GM12801 (cell line): ENCODE measurements around the gene ARHGAP21.

ENCODE experiments used
- TF ChIP-seq, protein P1 (sequence below): IDR thresholded peaks from one replicate; pipeline ENCODE4 v1.5.1; 2011; ENCODE audit warnings: control low read depth; ENCODE audit not compliant: insufficient read length; ENCODE audit errors: extremely low read depth

ARHGAP21 gene

DNA sequence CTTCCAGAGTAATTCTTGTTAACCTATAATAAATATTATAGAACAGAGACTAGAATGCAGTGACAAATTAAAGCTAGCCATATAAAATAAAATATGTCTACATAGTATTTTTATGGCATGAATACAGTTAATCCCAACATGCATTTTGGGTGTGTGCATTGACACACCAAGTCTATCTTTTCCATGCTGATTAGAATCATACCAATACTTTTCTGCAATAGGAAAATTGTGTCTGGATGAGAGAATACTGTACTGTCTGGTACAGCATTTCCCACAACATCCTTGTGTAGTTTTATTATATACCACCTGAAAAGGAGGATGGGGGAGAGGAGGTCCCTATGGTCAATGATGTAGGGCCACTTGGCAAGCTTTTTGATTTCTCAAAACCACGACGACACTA lies 100.3 kb downstream of the ARHGAP21 start:
- TF ChIP-seq, protein P1, sequence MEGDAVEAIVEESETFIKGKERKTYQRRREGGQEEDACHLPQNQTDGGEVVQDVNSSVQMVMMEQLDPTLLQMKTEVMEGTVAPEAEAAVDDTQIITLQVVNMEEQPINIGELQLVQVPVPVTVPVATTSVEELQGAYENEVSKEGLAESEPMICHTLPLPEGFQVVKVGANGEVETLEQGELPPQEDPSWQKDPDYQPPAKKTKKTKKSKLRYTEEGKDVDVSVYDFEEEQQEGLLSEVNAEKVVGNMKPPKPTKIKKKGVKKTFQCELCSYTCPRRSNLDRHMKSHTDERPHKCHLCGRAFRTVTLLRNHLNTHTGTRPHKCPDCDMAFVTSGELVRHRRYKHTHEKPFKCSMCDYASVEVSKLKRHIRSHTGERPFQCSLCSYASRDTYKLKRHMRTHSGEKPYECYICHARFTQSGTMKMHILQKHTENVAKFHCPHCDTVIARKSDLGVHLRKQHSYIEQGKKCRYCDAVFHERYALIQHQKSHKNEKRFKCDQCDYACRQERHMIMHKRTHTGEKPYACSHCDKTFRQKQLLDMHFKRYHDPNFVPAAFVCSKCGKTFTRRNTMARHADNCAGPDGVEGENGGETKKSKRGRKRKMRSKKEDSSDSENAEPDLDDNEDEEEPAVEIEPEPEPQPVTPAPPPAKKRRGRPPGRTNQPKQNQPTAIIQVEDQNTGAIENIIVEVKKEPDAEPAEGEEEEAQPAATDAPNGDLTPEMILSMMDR: no peak

DNA sequence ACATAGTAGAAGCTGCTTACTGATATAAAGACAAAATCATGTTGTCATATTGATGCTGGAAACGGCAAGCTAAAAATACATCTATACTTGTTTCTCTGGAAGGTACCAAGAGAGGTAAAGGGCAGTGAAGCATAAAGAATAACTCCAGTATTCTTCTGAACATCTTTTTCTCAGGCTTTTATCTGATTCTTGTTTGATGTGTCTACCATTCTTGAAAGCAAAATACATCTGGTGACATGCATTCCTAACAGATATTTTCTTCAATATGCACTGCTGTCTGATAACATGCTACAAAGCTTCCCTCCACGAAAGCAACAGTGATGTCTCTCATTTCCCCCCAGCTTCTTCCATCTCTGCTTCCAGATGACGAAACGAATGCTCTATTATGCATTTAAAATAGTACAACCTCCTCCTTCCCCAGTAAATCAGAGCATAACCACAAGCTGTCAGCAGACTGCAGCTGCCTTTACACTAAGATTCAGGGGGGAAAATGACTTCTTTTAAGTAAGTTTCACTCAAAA lies 100.8 kb downstream of the ARHGAP21 start:
- TF ChIP-seq, protein P1: no peak

DNA sequence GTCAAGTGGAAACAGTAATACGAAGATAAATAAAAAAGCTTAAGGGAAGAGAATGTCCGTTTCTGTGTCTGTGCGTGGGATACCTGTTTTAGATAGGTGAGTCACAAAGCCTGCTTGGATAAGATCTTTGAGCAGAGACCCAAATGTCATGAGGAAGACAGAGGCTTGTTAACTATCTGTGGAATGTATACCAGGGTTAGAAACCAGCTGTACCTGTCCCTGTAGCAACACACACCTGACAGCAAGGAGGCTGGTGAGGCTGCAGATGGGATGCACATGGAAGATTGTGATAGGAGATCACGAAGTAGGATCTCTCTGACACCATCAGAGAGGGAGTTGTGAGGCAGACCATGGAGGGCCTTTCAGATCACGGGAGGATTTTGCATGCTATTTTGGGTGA lies 105.3 kb downstream of the ARHGAP21 start:
- TF ChIP-seq, protein P1: no peak

DNA sequence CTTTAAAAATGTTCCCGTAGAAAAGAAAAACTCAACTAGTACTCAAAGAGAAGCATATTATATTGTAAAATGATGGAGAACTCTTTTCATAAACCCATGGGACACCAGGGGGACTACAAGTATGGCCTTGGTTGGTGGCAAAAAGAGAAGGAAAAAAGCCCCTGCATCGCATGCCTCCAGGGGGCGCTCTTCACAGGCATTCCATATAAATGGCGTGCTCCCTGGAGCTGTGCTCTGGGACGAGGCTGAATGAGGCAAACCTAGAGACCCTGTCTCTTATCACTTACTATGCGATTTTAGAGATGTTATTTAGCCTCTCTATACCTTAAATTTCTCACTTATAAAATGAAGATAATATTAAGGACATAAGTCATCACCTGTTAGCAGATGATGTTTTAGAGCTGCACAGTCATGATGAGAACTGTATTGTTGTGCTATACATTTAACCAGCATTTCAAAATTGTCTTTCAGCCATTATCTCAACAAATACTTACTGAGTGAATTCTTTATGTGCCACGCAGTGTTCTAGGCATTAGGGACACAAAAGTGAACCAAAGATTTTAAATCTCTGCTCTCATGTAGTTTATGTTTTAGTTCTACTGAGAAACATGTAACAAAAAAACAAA lies 105.8 kb downstream of the ARHGAP21 start:
- TF ChIP-seq, protein P1: no peak

DNA sequence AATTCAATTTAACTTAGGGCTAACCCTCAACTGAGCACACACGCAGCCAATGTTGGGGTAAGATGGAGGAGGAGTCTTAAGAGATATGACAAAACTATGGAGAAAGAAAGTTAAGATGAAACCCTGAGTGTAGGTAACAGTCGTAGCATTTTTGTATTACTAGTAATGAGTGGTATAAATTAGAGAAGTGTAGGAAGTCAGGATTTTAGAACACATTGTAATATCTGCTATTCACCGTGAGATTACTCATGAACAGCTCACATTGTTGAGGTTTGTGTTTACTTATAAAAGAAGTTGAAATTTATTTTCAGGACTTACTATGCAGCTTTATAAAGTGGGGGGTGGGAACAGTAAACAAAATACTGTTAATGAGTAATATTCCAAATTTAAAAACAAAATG lies 107.2 kb downstream of the ARHGAP21 start:
- TF ChIP-seq, protein P1: no peak

DNA sequence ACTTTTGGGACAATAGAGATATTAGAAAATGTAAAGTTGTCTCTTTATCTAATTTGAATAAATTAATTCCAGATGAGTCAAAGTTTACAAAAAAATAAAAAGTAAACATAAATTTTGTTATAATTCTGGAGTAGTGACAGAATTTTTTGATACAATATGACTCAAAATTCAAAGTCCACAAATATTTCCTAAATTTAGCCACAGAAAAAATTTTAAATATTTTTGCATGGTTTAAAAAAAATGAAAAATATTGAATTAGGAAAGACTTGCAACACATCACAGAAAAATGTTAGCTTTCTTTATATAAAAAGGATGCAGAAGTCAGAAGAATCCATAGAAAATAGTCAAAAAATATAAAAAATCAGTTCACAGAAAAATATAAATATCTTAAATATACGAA lies 117.7 kb downstream of the ARHGAP21 start:
- TF ChIP-seq, protein P1: no peak

DNA sequence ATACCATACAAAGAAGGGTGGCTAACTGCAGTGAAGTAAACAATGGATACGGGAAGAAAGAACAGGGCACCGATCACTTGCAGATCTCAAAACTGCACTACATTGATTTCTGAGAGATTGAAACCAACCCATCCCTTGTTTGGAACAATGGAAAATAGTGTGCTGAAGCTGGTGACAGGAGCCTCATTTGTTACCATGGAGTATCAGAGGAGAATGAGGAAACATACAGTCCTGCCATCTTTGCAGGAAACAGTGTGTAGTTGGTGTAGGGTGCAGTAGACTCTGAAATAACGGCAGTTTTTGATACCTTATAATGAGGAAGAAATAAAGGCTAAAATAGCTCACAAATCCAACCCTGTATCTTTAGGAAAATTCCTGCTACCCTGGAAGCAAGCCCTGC lies 118.5 kb downstream of the ARHGAP21 start:
- TF ChIP-seq, protein P1: no peak

DNA sequence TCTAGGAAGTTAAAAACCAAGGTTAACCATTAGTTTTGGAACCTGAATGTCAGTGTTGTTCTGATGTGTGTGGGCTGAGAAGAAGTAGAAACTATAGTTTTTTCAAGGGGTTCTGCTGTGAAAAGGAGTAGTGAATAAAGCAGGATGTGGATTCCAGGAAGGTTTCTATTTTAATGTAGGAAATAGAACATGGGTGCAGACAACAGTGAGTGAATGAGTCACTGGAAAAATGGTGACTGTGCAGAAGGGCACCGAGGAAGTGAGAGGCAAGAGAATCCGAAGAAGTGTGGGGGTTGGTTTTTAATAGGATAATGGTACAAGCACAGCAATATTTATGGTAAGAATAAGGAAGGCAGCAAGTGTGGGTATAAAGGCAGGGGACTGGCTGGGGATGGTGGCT lies 120.4 kb downstream of the ARHGAP21 start:
- TF ChIP-seq, protein P1: no peak
